HepG2 (cell line): Measurements from ENCODE around the gene STK4.

Source experiments
- ARID2 ChIP-seq: sonication (generic); formaldehyde crosslinking; IDR thresholded peaks from 2 replicates; pipeline ENCODE4 v1.8.1; 2022; ENCODE audit warnings: mild to moderate bottlenecking, missing genetic modification reagents, borderline replicate concordance
- BRF2 ChIP-seq: sonication (generic); formaldehyde crosslinking; IDR thresholded peaks from 2 replicates; pipeline ENCODE4 v1.8.1; 2022; ENCODE audit warnings: mild to moderate bottlenecking, missing genetic modification reagents
- GABPA ChIP-seq, 2 experiments: IDR thresholded peaks; 2 replicates each; pipeline ENCODE4 v1.6.1; 2011 to 2016; ENCODE audit warnings: low read depth in 2 of 2, low read length in 1 of 2, missing biosample characterization in 1 of 2, missing genetic modification characterization in 1 of 2
- JUND ChIP-seq: sonication (generic); formaldehyde crosslinking; IDR thresholded peaks from 2 replicates; pipeline ENCODE4 v1.8.0; 2022; ENCODE audit warnings: mild to moderate bottlenecking, missing genetic modification reagents
- SETDB1 ChIP-seq: sonication (generic); formaldehyde crosslinking; IDR thresholded peaks from 2 replicates; pipeline ENCODE4 v1.5.1; 2020; ENCODE audit warnings: missing genetic modification reagents, mild to moderate bottlenecking, borderline replicate concordance
- ZBTB33 ChIP-seq: sonication (generic); formaldehyde crosslinking; IDR thresholded peaks from 2 replicates; pipeline ENCODE4 v1.4.0; 2020; ENCODE audit warnings: missing genetic modification reagents
- ZNF570 ChIP-seq: sonication (generic); formaldehyde crosslinking; IDR thresholded peaks from 2 replicates; pipeline ENCODE4 v1.4.0; 2020; ENCODE audit warnings: mild to moderate bottlenecking, missing genetic modification reagents, borderline replicate concordance
- ZNF660 ChIP-seq: sonication (generic); formaldehyde crosslinking; IDR thresholded peaks from 2 replicates; pipeline ENCODE4 v1.5.1; 2020; ENCODE audit warnings: mild to moderate bottlenecking, low read depth, missing genetic modification reagents, borderline replicate concordance
- TF ChIP-seq, protein P1 (sequence below): sonication (generic); formaldehyde crosslinking; IDR thresholded peaks from 2 replicates; pipeline ENCODE4 v1.5.0; 2020; ENCODE audit warnings: mild to moderate bottlenecking, missing genetic modification reagents, moderate library complexity
- TF ChIP-seq, protein P2 (sequence below): sonication (generic); formaldehyde crosslinking; IDR thresholded peaks from 2 replicates; pipeline ENCODE4 v1.4.0; 2020; ENCODE audit warnings: missing genetic modification reagents, borderline replicate concordance

GRCh38 chr20:45128099-45128498, 161.8 kb downstream of the STK4 start:
- TF ChIP-seq JUND (CRISPR knock-in tag) (no peak), SETDB1 (CRISPR knock-in tag) (no peak), ARID2 (CRISPR knock-in tag) (no peak), ZBTB33 (CRISPR knock-in tag) (no peak), ZNF660 (CRISPR knock-in tag) (no peak), GABPA (IDR thresholded peaks at IDR 0.05; ENCODE audit: low read depth, low read length) (no peak), GABPA (CRISPR knock-in tag; IDR thresholded peaks at IDR 0.05; ENCODE audit: low read depth) (no peak), BRF2 (no peak), ZNF570 (CRISPR knock-in tag) (no peak)
- TF ChIP-seq, protein P1, sequence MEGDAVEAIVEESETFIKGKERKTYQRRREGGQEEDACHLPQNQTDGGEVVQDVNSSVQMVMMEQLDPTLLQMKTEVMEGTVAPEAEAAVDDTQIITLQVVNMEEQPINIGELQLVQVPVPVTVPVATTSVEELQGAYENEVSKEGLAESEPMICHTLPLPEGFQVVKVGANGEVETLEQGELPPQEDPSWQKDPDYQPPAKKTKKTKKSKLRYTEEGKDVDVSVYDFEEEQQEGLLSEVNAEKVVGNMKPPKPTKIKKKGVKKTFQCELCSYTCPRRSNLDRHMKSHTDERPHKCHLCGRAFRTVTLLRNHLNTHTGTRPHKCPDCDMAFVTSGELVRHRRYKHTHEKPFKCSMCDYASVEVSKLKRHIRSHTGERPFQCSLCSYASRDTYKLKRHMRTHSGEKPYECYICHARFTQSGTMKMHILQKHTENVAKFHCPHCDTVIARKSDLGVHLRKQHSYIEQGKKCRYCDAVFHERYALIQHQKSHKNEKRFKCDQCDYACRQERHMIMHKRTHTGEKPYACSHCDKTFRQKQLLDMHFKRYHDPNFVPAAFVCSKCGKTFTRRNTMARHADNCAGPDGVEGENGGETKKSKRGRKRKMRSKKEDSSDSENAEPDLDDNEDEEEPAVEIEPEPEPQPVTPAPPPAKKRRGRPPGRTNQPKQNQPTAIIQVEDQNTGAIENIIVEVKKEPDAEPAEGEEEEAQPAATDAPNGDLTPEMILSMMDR (CRISPR knock-in tag), result no peak
- TF ChIP-seq, protein P2, sequence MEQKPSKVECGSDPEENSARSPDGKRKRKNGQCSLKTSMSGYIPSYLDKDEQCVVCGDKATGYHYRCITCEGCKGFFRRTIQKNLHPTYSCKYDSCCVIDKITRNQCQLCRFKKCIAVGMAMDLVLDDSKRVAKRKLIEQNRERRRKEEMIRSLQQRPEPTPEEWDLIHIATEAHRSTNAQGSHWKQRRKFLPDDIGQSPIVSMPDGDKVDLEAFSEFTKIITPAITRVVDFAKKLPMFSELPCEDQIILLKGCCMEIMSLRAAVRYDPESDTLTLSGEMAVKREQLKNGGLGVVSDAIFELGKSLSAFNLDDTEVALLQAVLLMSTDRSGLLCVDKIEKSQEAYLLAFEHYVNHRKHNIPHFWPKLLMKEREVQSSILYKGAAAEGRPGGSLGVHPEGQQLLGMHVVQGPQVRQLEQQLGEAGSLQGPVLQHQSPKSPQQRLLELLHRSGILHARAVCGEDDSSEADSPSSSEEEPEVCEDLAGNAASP (CRISPR knock-in tag), result no peak
